ENCODE data around the gene B3GNT9. TPM values are rescaled to one million over a fixed set of nuclear protein-coding genes. Genes with fewer than 3 reads are reported as not detected.

Gene B3GNT9
- polyA plus RNA-seq, 1 of the 3 experiments (the other 2 are of a cell fraction), result 9.9 TPM

- POLR2A ChIA-PET, result interaction anchor here (1.0 kb wide), 1 partner anchor 66 kb away, joined by 4 read pairs; no protein-coding TSS in a partner anchor
- H3K4me2 ChIP-seq, result no peak overlapping the region
- H3F3A ChIP-seq (replicated peaks; ENCODE audit: insufficient read depth), result peaks cover 32% of the 10 kb centered on the region
- H3K4me3 ChIP-seq (ENCODE audit: low read depth in 2 of 2, low read length in 1 of 2), result no peak overlapping the region
- H3K79me2 ChIP-seq (ENCODE audit: insufficient read depth), result peaks cover 30% of the 10 kb centered on the region
- no peak for DNase-seq
- no peak overlapping the region; a peak in 1 of 4 replicates for H3K27ac ChIP-seq (ENCODE audit: low read depth in 2 of 2, low read length in 1 of 2)
- WGBS (ENCODE audit: low lambda C conversion rate), result 92% methylated on average over 7 of the region's 13 CpGs
- peaks cover 6 to 8% of the 10 kb centered on the region in 2 experiments for H3K36me3 ChIP-seq (replicated peaks in 1 of 2; ENCODE audit: control insufficient read depth in 1 of 2, insufficient read depth in 2 of 2, low read length in 1 of 2)
- H3K9ac ChIP-seq, result no peak overlapping the region
- CTCF ChIA-PET, result interaction anchor here (0.9 to 2.8 kb wide), 8 partner anchors 9 to 226 kb away, joined by 3 to 10 read pairs (median 4); partner anchors contain the start of gene NOL3
- no peaks in the 10 kb centered on the region for H3K9me3 ChIP-seq
- no peaks in the 10 kb centered on the region for H3K9me2 ChIP-seq
- H3K4me1 ChIP-seq (ENCODE audit: control insufficient read depth in 1 of 2, insufficient read depth in 2 of 2, low read depth in 1 of 2, low read length in 1 of 2), result peaks cover 12 to 51% of the 10 kb centered on the region in 2 experiments; a peak in 3 of 4 replicates
- H3K27me3 ChIP-seq (ENCODE audit: insufficient read depth), result no peaks in the 10 kb centered on the region
- no peak overlapping the region for H2AFZ ChIP-seq (ENCODE audit: low read depth)
- TF ChIP-seq TCF12 (IDR thresholded peaks at IDR 0.05), result no peak
- TF ChIP-seq, protein P1, sequence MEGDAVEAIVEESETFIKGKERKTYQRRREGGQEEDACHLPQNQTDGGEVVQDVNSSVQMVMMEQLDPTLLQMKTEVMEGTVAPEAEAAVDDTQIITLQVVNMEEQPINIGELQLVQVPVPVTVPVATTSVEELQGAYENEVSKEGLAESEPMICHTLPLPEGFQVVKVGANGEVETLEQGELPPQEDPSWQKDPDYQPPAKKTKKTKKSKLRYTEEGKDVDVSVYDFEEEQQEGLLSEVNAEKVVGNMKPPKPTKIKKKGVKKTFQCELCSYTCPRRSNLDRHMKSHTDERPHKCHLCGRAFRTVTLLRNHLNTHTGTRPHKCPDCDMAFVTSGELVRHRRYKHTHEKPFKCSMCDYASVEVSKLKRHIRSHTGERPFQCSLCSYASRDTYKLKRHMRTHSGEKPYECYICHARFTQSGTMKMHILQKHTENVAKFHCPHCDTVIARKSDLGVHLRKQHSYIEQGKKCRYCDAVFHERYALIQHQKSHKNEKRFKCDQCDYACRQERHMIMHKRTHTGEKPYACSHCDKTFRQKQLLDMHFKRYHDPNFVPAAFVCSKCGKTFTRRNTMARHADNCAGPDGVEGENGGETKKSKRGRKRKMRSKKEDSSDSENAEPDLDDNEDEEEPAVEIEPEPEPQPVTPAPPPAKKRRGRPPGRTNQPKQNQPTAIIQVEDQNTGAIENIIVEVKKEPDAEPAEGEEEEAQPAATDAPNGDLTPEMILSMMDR (IDR thresholded peaks at IDR 0.05), result peak; percentile 30; the same call in 1 of the 2 replicates
- TF ChIP-seq, protein P2, sequence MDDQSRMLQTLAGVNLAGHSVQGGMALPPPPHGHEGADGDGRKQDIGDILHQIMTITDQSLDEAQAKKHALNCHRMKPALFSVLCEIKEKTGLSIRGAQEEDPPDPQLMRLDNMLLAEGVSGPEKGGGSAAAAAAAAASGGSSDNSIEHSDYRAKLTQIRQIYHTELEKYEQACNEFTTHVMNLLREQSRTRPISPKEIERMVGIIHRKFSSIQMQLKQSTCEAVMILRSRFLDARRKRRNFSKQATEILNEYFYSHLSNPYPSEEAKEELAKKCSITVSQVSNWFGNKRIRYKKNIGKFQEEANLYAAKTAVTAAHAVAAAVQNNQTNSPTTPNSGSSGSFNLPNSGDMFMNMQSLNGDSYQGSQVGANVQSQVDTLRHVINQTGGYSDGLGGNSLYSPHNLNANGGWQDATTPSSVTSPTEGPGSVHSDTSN (IDR thresholded peaks at IDR 0.05), result no peak
- peaks cover 10% of the 10 kb centered on the region for H4K20me1 ChIP-seq (ENCODE audit: insufficient read depth)
Observed at GRCh38 chr16:67179421-67180080, 28.8 kb upstream of the B3GNT9 start.

DNA sequence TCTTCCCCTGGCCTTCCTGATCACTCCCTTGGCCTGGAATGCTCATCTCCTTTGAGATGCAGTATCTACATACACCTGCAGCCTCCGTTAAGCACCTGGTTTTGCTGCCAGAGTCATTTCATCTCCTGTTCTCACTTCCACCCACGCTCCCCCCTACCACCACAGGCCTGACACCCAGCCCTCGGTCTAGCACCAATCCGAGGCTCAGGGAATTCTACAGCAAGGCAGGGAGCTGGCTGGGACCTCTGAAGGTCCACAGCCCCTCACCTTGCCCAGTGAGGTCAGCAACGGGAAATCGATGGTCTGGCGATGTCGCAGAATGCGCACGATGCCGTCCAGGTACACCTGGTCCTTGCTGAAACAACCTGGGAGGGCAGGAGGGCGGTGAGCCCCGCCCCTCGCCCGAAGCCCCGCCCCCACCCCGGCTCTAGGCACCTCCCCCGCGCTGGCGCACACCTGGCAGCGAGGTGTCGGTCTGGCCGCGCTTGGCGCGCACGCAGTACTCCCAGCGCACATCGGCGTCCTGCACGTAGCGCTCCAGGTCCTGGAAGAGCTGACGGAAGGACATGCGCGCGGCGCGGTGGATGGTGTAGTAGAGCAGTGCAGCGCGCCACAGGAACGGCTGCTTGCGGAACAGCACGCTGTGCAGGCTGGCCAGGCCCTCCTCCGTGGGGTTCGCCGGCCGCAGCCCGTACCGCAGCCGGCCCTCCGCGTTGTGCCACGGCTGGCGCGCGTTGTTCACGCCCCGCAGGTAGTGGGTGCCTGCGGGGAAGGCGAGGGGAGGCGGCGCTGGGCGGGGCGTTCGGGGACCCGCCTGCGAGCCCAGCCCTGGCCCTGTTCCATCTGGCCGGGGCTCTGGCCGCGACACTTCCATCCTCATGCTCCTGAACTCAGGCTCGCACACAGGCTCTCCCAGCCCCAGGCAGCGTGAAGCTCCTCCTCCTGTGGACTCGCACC lies 27.2 kb upstream of the B3GNT9 start:
- peaks cover 26% of the 10 kb centered on the region for H3K79me2 ChIP-seq (ENCODE audit: insufficient read depth)
- peaks cover 10% of the 10 kb centered on the region for H4K20me1 ChIP-seq (ENCODE audit: insufficient read depth)
- DNase-seq, result peak; percentile 88
- H3K27me3 ChIP-seq (ENCODE audit: insufficient read depth), result no peaks in the 10 kb centered on the region
- H3K9ac ChIP-seq, result no peak overlapping the region
- CTCF ChIA-PET, result interaction anchor here (0.9 to 2.8 kb wide), 12 partner anchors 11 to 224 kb away, joined by 3 to 11 read pairs (median 4); no protein-coding TSS in a partner anchor
- peaks cover 6 to 8% of the 10 kb centered on the region in 2 experiments for H3K36me3 ChIP-seq (replicated peaks in 1 of 2; ENCODE audit: control insufficient read depth in 1 of 2, insufficient read depth in 2 of 2, low read length in 1 of 2)
- peak overlapping the region in 1 of 2 experiments; percentile 64; a peak in 1 of 4 replicates for H3K27ac ChIP-seq (ENCODE audit: low read depth in 2 of 2, low read length in 1 of 2)
- POLR2A ChIA-PET, result interaction anchor here (0.6 to 2.6 kb wide), 5 partner anchors 9 to 27 kb away, joined by 3 to 11 read pairs (median 3); partner anchors contain the start of genes B3GNT9, FBXL8 and TRADD
- H3K4me3 ChIP-seq (ENCODE audit: low read depth in 2 of 2, low read length in 1 of 2), result peak overlapping the region in 1 of 2 experiments; percentile 45; a peak in 3 of 4 replicates
- H3K9me3 ChIP-seq, result no peaks in the 10 kb centered on the region
- no peak overlapping the region for H2AFZ ChIP-seq (ENCODE audit: low read depth)
- H3K4me2 ChIP-seq, result peak overlapping the region; percentile 61; the same call in 1 of the 2 replicates
- H3K9me2 ChIP-seq, result no peaks in the 10 kb centered on the region
- peaks cover 39% of the 10 kb centered on the region for H3F3A ChIP-seq (replicated peaks; ENCODE audit: insufficient read depth)
- WGBS (ENCODE audit: low lambda C conversion rate), result 42% methylated on average over 23 of the region's 73 CpGs
- peaks cover 21 to 54% of the 10 kb centered on the region in 2 experiments for H3K4me1 ChIP-seq (ENCODE audit: control insufficient read depth in 1 of 2, insufficient read depth in 2 of 2, low read depth in 1 of 2, low read length in 1 of 2)
- TF ChIP-seq REST (IDR thresholded peaks at IDR 0.05; ENCODE audit: low read depth, low read length) (no peak), ELF1 (IDR thresholded peaks at IDR 0.05) (no peak), RCOR1 (IDR thresholded peaks at IDR 0.05; ENCODE audit: low read length) (no peak), FOXJ3 (CRISPR knock-in tag; IDR thresholded peaks at IDR 0.05) (no peak), MXI1 (IDR thresholded peaks at IDR 0.05; ENCODE audit: low read depth, low read length) (peak; percentile 49), SIN3A (IDR thresholded peaks at IDR 0.05; ENCODE audit: borderline replicate concordance, low read depth, low read length) (peak; percentile 19; the same call in 1 of the 2 replicates), TEAD4 (IDR thresholded peaks at IDR 0.05; ENCODE audit: borderline replicate concordance, insufficient read depth) (no peak), FOXM1 (IDR thresholded peaks at IDR 0.05; ENCODE audit: low read depth) (no peak), NRF1 (IDR thresholded peaks at IDR 0.05; ENCODE audit: low read depth, low read length) (peak; percentile 47; the same call in 1 of the 2 replicates), TAF1 (IDR thresholded peaks at IDR 0.05; ENCODE audit: borderline replicate concordance, low read depth, low read length) (no peak), NFIC (IDR thresholded peaks at IDR 0.05; ENCODE audit: borderline replicate concordance) (0 out of 2 replicates have a peak, but pooled peaks have one; percentile 21)
- TF ChIP-seq, protein P1 (IDR thresholded peaks at IDR 0.05), result no peak

Measured in SK-N-SH (cell line).